IPS DF 4.7 (cell line): Measurements from ENCODE around the gene DENND1A.

ENCODE experiments used
- DNase-seq: peaks from one replicate; pipeline ENCODE4 v3.0.0-alpha.2; 2013; ENCODE audit warnings: low spot score; ENCODE audit errors: extremely low read depth

The DENND1A gene

DNA sequence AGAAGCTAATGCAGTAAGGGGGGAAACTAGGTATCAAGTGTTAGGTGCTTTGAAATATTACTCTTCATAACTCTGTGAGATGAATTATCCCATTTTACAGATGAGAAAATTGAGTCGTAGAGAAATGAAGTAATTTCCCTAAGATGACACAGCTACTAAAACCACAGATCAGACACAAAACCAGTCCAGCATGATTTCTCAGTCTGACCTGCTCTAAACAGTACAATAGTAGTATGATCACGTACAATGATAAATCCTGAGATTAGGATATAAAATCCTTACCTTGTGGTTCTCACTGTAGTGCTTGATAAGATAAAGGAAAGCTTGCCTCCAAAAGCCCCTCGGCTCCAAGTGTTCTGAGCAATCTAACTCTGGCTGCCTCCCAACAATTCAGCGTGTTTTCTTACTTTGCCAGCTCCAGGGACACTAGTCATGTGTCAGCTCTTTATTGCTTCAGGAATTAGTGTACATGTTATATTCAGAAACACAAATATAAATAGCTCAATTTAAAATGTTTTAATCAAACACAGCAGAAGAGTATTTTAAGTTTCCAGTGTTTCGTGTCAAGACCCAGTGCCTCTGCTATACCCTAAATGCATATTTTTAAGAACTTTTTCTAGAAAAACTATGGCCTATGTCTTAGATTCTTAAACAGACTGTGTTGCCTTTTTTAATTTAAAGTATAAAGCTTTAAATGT, 243.6 kb downstream of the DENND1A start:
- DNase-seq: no peak

DNA sequence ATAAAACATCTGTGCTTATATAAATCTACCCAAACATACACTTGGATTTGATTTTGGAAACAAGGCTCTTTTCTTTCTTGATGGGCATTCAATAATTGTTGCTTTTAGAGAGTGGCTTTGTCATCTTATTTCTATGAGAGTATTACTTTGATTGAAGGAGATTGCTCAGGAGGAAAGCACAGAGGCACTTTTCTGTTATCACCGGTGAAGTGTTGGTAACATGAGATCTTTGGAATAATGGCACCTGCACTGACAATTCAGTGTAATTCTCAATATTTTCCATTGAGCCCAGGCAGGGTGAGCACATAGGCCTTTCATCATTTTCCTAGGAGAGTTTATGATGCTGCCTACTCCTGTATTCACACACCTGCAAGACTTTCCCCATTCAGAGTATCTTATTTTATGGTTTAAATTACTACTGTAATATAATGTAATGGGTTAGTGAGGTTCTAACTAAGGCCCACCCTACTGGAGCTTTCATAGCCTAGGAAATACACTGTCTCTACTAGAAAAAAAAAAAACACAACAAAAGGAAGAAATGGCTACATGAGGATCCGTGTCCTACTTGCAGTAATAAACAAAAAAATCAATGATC, 244.3 kb downstream of the DENND1A start:
- no peak for DNase-seq

DNA sequence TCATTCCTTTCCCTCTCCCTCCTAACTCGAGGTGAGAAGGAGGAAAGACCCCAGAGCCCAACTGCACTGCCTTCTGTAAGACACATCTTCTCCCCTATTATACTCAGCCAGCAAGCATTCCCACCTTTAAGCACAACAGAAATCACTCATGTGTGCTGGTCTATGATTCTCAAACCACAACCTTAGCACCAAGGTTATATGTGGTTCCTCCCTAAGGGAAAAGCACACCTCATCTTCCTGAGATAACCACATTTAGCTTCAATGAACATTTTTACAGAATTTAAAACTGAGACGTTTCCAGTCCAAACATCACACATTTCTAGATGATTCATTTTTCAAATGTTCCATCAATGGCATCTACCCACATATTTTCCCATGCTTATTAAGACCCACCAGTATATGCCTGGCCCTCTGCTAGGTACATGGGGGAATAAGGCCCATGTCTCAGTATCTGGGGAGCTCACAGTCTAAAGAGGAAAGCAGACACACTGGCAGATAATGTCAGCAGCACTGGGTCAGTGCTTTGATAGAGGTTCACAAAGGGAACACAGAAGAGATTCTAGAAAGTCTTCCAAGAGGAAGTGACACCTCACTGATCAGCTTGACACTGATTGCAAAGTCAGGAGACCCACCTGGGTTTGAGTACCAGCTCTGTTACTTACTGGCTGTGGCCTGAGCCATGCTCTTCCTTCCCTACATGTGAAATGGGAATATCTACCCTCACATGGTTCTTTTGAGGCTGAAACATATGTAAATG, 245.4 kb downstream of the DENND1A start:
- no peak for DNase-seq

- DNase-seq: no peak
These were observed 247.2 kb downstream of the DENND1A start for GRCh38 chr9:123682746-123683145.

- no peak for DNase-seq
These were observed 249.6 kb downstream of the DENND1A start for GRCh38 chr9:123680352-123680751.

DNA sequence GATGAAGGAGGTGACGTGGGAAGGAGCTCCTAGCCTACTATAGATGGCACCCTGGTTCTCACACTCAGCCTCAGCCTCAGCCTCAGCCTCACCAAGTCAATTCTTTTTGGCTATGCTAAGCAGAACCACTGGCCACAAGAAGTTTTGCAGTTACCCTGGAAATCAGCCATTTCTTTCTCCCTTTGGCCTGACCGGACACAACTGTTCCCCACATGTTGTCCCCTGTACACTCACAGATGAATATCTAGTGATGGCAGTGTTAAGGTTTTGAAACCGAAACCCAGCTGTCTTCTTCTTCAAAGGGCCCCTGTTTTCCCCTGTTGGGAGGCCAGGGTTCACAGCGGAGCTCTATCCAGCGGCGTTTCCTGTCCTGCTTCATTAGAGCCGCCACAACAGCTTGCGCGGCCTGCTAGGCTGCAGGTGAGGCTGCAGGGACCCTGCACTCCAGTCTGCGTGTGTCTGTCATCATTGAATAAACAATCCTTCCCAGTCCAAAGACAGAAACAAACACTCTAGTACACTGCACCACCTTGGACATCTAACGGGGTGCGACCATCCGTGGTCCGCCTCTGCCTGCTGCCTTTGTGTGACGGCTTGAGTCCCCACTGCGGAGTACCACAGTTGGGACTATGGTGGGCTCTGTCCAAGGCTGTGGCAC, 250.5 kb downstream of the DENND1A start:
- no peak for DNase-seq

DNA sequence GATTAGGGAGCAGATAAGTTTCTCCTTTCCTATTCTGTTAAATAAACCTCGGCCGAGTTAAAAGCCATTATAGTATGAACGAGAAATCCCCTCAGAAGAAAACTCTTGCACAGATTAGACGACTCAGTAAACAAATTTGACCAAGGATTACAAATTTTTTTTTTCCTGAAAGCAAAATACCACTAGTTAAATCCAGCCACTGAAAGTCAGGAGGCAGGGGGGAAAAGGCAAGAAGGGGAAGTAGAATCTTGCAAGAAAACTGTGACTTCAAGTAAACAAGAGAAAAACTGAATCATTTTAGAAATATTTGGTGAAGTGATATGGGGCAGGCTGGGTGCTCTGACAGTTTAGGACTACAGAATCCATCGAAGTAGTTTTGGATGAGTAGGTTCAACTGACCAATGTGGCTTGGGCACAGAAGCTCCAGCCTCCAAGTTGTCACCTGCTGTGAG, 251.0 kb downstream of the DENND1A start:
- DNase-seq: no peak

- DNase-seq: no peak
These were observed 251.7 kb downstream of the DENND1A start for GRCh38 chr9:123678038-123678877.

- no peak for DNase-seq
These were observed 253.1 kb downstream of the DENND1A start for GRCh38 chr9:123676869-123677268.

DNA sequence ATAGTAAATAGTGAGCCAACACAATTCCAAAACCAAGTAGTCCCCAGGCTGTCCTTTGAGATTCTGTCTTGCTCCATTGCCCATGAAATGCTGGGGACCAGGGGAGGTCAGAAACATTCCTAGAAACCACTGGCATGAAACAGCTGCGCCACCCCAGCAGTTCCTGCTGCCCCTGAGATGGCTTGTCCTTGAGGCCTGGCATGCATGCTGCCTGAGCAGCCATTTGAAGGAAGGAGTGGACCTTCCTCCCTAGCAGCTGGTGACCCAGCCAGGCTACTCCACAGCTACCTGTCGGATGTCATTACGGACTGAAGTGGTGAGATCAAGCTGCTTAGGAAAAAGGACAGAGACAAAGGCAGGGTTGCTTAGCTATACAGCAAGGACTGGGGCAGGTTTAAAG, 260.6 kb downstream of the DENND1A start:
- DNase-seq: no peak

DNA sequence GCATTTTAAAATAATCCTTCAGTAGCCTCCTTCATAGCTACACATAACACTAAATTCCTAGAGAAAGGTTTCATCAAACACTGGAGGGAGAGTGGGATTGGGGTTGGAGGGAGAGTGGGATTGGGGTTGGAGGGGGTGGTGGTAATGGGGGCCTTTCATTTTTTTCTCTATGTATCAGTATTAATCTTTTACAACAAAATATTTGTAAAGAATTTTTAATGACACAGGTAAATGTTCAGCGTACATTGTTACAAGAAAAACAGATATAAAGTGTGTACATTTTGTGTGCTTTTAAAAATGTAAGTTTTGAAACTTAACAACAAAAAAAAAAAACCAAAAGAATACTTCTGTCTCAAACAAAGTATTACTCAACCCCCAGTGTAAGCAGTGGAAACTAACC, 266.4 kb downstream of the DENND1A start:
- DNase-seq: no peak

DNA sequence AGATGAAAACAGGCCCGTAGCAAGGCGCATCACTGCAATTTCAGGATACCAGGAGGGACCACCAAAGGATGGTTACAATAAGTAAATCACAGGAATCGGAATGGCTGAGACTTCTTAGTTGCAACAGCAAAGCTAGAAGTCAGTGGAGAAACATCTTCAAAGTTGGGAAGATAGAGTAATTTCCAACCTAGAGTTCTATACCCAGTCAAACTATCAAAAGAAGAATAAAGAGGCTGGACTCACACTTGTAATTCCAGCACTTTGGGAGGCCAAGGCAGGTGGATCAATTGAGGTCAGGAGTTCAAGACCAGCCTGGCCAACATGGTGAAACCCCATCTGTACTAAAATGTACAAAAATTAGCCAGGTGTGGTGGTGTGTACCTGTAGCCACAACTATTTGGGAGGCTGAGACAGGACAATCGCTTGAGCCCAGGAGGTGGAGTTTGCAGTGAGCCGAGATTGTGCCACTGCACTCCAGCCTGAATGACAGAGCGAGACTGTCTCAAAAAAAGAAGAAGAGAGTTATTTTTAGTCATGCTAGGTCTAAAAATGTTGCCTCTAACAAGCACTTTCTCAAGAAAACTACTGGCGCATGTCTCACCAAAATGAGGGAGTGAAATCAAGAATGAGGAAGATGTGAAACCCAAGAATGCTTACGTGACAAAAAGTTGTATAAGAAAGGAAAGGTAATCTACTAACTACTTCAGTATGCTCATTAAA, 267.7 kb downstream of the DENND1A start:
- DNase-seq: no peak

GRCh38 chr9:123660691-123661466, 269.0 kb downstream of the DENND1A start:
- no peak for DNase-seq

GRCh38 chr9:123659358-123659757, 270.6 kb downstream of the DENND1A start:
- no peak for DNase-seq

GRCh38 chr9:123658792-123659191, 271.1 kb downstream of the DENND1A start:
- DNase-seq: no peak

GRCh38 chr9:123657941-123658340, 272.0 kb downstream of the DENND1A start:
- no peak for DNase-seq

GRCh38 chr9:123657099-123657498, 272.8 kb downstream of the DENND1A start:
- DNase-seq: no peak

- no peak for DNase-seq
These were observed 273.4 kb downstream of the DENND1A start for GRCh38 chr9:123656565-123656964.

- no peak for DNase-seq
These were observed 274.1 kb downstream of the DENND1A start for GRCh38 chr9:123655681-123656423.
